AG04449 (cell line): Measurements from ENCODE around the gene OR52K2.

Experiments
- CTCF ChIA-PET: fragments of 350-600 bp; formaldehyde crosslinking; extraction: SDS; loops from one replicate; lab custom pipeline; 2021; ENCODE audit warnings: antibody characterized with exemption; lab: Yijun Ruan, JAX
- POLR2A ChIA-PET: fragments of 400-600, 350-600 bp; formaldehyde crosslinking; extraction: SDS; loops from one replicate; lab custom pipeline; 2020; ENCODE audit warnings: antibody characterized with exemption, inconsistent platforms; lab: Yijun Ruan, JAX
- DNase-seq: peaks from one replicate; pipeline ENCODE4 v3.0.0-alpha.2; 2010; ENCODE audit warnings: low read depth, low spot score
- H3K4me3 ChIP-seq: 2 replicates; pipeline ENCODE4 v1.5.1; 2011; ENCODE audit warnings: low read depth, mild to moderate bottlenecking, control low read depth, low read length
- CTCF ChIP-seq: IDR thresholded peaks from one replicate; pipeline ENCODE4 v1.5.1; 2011; ENCODE audit warnings: mild to moderate bottlenecking, moderate library complexity, low read length, control low read depth, inconsistent platforms; ENCODE audit not compliant: insufficient read depth; ENCODE audit errors: missing control alignments

OR52K2 gene

GRCh38 chr11:4459500-4459899 lies 10.4 kb downstream of the OR52K2 start:
- CTCF ChIA-PET = no interaction called here
- POLR2A ChIA-PET = no interaction called here
- no peak overlapping the region for H3K4me3 ChIP-seq
- no peak for DNase-seq
- TF ChIP-seq CTCF = no peak

- no peak overlapping the region for H3K4me3 ChIP-seq
- POLR2A ChIA-PET = no interaction called here
- TF ChIP-seq CTCF = no peak
- DNase-seq = no peak
- CTCF ChIA-PET = no interaction called here
These were observed 11.1 kb downstream of the OR52K2 start for GRCh38 chr11:4460151-4460550.

DNA sequence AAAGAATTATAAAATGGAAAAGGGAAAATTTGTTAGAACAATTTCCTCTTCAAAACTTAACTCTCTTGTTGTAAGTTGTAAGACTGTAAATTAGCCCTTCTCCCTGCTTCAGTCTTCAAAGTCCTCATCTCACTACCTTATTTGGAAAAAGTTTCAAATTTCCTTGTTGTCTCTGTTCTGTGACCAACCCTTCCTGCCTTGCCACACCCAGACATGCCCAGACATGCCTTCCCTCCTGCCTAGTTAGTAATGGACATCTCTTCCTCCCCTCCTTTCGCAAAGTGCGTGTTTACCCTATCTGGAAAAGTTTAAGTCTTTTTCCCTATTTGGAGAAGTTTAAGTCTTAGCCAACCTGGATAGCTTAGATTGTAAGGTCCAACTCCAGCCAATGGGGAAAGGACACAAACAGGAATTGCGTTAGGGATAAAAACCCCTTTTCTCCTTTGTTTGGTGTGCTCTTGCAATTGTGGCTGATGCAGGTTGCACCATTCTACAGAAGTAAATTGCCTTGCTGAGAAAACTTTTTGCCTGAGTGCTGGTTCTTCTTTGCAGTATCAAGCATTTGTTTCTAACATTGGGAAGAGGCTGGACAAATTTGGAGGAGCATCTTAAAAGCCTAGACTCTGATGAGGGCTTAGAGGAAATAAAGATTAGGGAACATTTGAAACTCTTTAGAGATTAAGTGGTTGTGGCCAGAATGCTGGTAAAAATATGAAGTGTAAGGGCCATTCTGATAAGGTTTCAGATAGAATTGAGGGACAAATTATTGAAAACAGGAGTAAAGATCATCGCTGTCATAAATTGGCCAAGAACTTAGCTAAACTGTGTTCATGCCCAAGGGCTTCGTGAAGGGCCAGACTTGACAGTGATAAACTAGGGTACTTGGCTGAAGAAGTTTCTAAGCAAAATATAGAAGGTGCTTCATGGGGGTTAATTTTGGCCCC lies 15.4 kb downstream of the OR52K2 start:
- no peak for TF ChIP-seq CTCF
- CTCF ChIA-PET = interaction anchor here (1.1 kb wide), 1 partner anchor 277 kb away, joined by 4 read pairs; no protein-coding TSS in a partner anchor
- H3K4me3 ChIP-seq = no peak overlapping the region
- DNase-seq = no peak
- POLR2A ChIA-PET = no interaction called here

- TF ChIP-seq CTCF = no peak
- no peak overlapping the region for H3K4me3 ChIP-seq
- ChIA-PET CTCF (interaction anchor here (1.1 kb wide), 1 partner anchor 278 kb away, joined by 4 read pairs; no protein-coding TSS in a partner anchor), POLR2A (no interaction called here)
- DNase-seq = no peak
These were observed 16.3 kb downstream of the OR52K2 start for GRCh38 chr11:4465407-4465806.

- ChIA-PET POLR2A (no interaction called here), CTCF (no interaction called here)
- DNase-seq = no peak
- TF ChIP-seq CTCF = no peak
- H3K4me3 ChIP-seq = no peak overlapping the region
These were observed 17.2 kb downstream of the OR52K2 start for GRCh38 chr11:4466131-4466870.
